Esophagus squamous epithelium (tissue), 5 donors: Measurements from ENCODE around the gene TMEM245. TPM values are rescaled to one million over a fixed set of nuclear protein-coding genes. Genes with fewer than 3 reads are reported as not detected.

Source experiments
- DNase-seq: peaks from one replicate; lab custom pipeline; 2025; lab: John Stamatoyannopoulos, UW
- H3K27ac ChIP-seq, 4 donors: fragments of 200-600 bp; sonication (generic); one replicate each; pipeline ENCODE4 v1.5.1; 2016 to 2019; ENCODE audit warnings: mild to moderate bottlenecking in 1 of 4
- H3K27me3 ChIP-seq, 4 donors: fragments of 200-600 bp; sonication (generic); 1 replicate in 3 of 4; 2 replicates in 1 of 4; pipeline versions ENCODE4 v1.5.1 to v1.6.0; 2017 to 2021; ENCODE audit warnings: antibody characterized with exemption in 1 of 4
- H3K36me3 ChIP-seq, 3 donors: fragments of 200-600 bp; sonication (generic); one replicate each; pipeline ENCODE4 v1.5.1; 2016 to 2019
- H3K4me1 ChIP-seq, 3 donors: fragments of 200-600 bp; sonication (generic); one replicate each; pipeline ENCODE4 v1.5.1; 2017 to 2019
- H3K4me3 ChIP-seq, 4 donors: fragments of 200-600 bp; sonication (generic); 1 replicate in 3 of 4; 2 replicates in 1 of 4; pipeline ENCODE4 v1.5.1; 2016 to 2019; ENCODE audit warnings: mild to moderate bottlenecking in 2 of 4, moderate library complexity in 1 of 4
- H3K9me3 ChIP-seq, 3 donors: fragments of 200-600 bp; sonication (generic); one replicate each; pipeline ENCODE4 v1.5.1; 2016 to 2019
- CTCF ChIP-seq, 6 experiments: fragments of 450-650 bp in 4 of 6; fragments of 200-600 bp in 2 of 6; sonication (generic) in 2 of 6; IDR thresholded peaks; one replicate each; pipeline ENCODE4 v1.5.1; 2016 to 2019; ENCODE audit warnings: antibody characterized with exemption in 6 of 6, mild to moderate bottlenecking in 4 of 6, moderate library complexity in 4 of 6
- POLR2A ChIP-seq, 4 donors: fragments of 450-650 bp; IDR thresholded peaks; one replicate each; pipeline ENCODE4 v1.6.1; 2017; ENCODE audit warnings: antibody characterized with exemption in 4 of 4, mild to moderate bottlenecking in 4 of 4, moderate library complexity in 3 of 4
- WGBS, 2 donors: methylation state at CpG; one replicate each; pipeline ENCODE4 v1.1.5; 2018; 5-methylcytosine and 5-hydroxymethylcytosine counted together
- intact Hi-C: fragments of 100-400 bp; cut with DNase I; formaldehyde crosslinking; loops from one replicate; pipeline ENCODE4 v1.15.0; 2022
- total RNA-seq, 4 donors: library from RNA; depleted of rRNA; stranded (reverse); fragments of >200 nt; gene quantifications; one replicate each; pipeline ENCODE4 v1.1.0, GENCODE V29; 2016
- donor health status: DM: yes; HTN: yes; CAD: no.

TMEM245 gene
- total RNA-seq, 4 donors from 2014 or later = 12.5 to 45.4 (median 25.9) TPM

GRCh38 chr9:109074236-109074889 is 45.4 kb downstream of the TMEM245 start:
- no peaks in the 10 kb centered on the region for H3K9me3 ChIP-seq
- DNase-seq = no peak
- intact Hi-C loops = no loop called here
- H3K27me3 ChIP-seq = no peaks in the 10 kb centered on the region
- peaks cover 0 to 9% (median 0%) of the 10 kb centered on the region in 3 donors for H3K4me1 ChIP-seq
- peaks cover 0 to 91% (median 0%) of the 10 kb centered on the region in 3 donors for H3K36me3 ChIP-seq
- 84 to 88% methylated on average over 7 of the region's 7 CpGs for WGBS, 2 donors
- no peak overlapping the region for H3K4me3 ChIP-seq
- H3K27ac ChIP-seq = no peak overlapping the region
- no peak for TF ChIP-seq POLR2A (IDR thresholded peaks at IDR 0.05)

- DNase-seq = no peak
- no peaks in the 10 kb centered on the region for H3K27me3 ChIP-seq
- WGBS, 2 donors = 81% methylated on average over 2 of the region's 2 CpGs
- H3K27ac ChIP-seq = no peak overlapping the region
- H3K9me3 ChIP-seq = no peaks in the 10 kb centered on the region
- TF ChIP-seq POLR2A (IDR thresholded peaks at IDR 0.05) (no peak), CTCF (IDR thresholded peaks at IDR 0.05) (no peak)
- intact Hi-C loops = no loop called here
- no peak overlapping the region for H3K4me3 ChIP-seq
- peaks cover 0 to 91% (median 0%) of the 10 kb centered on the region in 3 donors for H3K36me3 ChIP-seq
- peaks cover 0 to 6% (median 0%) of the 10 kb centered on the region in 3 donors for H3K4me1 ChIP-seq
Measured at GRCh38 chr9:109072821-109073435, 46.8 kb downstream of the TMEM245 start.

GRCh38 chr9:109072133-109072692 is 47.5 kb downstream of the TMEM245 start:
- 88 to 96% methylated on average over 8 of the region's 8 CpGs for WGBS, 2 donors
- Histone ChIP-seq H3K4me1 (no peaks in the 10 kb centered on the region), H3K9me3 (no peaks in the 10 kb centered on the region), H3K27me3 (no peaks in the 10 kb centered on the region), H3K4me3 (no peak overlapping the region), H3K27ac (no peak overlapping the region), H3K36me3 (peaks cover 0 to 91% (median 0%) of the 10 kb centered on the region in 3 donors)
- intact Hi-C loops = no loop called here
- no peak for TF ChIP-seq POLR2A (IDR thresholded peaks at IDR 0.05)
- TF ChIP-seq CTCF (IDR thresholded peaks at IDR 0.05) = no peak
- no peak for DNase-seq

GRCh38 chr9:109068764-109069163 is 51.0 kb downstream of the TMEM245 start:
- peaks cover 0 to 100% (median 5%) of the 10 kb centered on the region in 3 donors for H3K36me3 ChIP-seq
- intact Hi-C loops = no loop called here
- no peaks in the 10 kb centered on the region for H3K27me3 ChIP-seq

More at GRCh38 chr9:109068764-109069163, 51.0 kb downstream of the TMEM245 start:
- H3K4me1 ChIP-seq = peaks cover 0 to 2% (median 0%) of the 10 kb centered on the region in 3 donors
- WGBS, 2 donors = 92 to 94% methylated on average over 1 of the region's 1 CpG
- no peak for DNase-seq
- TF ChIP-seq CTCF (IDR thresholded peaks at IDR 0.05) = no peak
- TF ChIP-seq POLR2A (IDR thresholded peaks at IDR 0.05) = no peak
- no peak overlapping the region for H3K4me3 ChIP-seq
- no peaks in the 10 kb centered on the region for H3K9me3 ChIP-seq
- no peak overlapping the region for H3K27ac ChIP-seq
